GM21825 (cell line): Measurements from ENCODE around the gene MYCL.
"Not testable (repeated sequence)": the region's sequence is repeated elsewhere in the genome, so short reads cannot be mapped to it uniquely, and the experiment has no call there.

Source experiments
- ATAC-seq: cut with Tn5 transposase; IDR thresholded peaks from one replicate; pipeline ENCODE4 v1.9.1; 2021; ENCODE audit warnings: mild to moderate bottlenecking, moderate library complexity; ENCODE audit not compliant: unreplicated experiment

Gene MYCL

DNA sequence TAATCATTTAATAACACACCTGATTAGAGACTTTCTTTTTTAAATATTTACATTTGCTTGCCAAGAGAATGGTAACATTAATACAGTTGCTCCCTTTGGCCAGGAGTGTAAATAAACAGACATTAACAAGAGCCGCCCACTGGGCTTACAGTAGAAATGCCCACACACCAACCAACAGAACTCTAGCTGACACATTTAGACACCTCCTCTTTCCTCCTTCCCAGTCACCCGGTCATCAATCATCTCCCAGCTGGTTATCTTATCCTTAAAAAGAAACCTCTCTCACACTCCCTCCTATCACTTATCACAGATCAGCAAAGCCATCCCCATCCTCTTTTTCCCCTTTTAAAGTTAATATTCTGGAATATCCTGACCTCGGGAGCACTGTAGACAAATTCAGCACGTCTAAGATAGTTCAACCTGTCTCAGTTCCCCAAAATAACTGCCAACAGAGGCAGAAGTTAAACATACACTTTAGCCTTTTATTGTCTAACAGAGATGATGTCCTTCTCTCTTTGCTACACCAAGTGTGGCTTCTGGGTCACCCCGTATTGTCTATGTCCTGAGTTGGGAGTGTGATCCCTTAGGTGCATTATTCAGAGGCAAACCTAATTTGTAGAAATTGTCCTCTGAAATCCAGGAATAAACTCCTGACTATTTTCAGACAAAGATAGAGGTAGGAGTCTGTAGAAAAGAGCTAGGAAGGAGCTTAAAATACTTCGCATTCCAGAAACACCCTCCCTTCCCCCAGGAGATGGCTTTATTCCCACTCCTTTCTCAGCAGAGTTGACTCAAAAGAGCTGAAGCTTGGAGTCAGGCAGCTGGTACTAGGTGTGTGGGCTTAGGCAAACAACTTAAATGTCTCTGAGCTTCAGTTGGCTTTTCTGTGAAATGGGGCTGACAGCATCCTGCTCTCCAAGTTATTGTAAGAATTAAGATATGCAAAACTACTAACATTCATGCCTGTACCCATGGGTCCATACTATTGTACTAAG lies 8.8 kb downstream of the MYCL start:
- no peak for ATAC-seq

- no peak for ATAC-seq
These were observed 10.8 kb downstream of the MYCL start for GRCh38 chr1:39890880-39891279.

GRCh38 chr1:39890273-39890672 lies 11.4 kb downstream of the MYCL start:
- no peak for ATAC-seq

DNA sequence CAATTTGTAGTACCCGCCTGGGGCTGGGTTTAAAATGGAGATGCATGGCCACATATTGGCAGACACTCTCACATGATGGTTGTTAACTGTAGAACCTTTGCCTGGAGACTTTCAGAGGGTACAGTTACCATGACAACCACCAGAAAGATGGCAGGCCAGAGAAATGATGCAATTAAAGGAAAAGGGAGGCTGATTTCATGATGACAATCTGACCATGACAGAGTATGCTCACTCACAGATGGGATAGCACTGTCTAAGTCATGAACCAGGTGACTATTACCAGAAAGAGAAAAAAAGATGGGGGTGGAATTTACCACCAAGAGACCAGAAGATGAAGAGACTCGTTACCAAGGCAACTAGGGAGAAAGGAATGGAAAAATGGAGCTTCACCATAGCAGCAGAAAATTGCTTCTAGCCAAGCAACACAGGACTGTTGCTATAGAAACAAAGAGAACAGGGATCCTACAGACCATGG lies 14.9 kb downstream of the MYCL start:
- ATAC-seq: no peak

GRCh38 chr1:39885516-39885915 lies 16.2 kb downstream of the MYCL start:
- ATAC-seq: no peak

DNA sequence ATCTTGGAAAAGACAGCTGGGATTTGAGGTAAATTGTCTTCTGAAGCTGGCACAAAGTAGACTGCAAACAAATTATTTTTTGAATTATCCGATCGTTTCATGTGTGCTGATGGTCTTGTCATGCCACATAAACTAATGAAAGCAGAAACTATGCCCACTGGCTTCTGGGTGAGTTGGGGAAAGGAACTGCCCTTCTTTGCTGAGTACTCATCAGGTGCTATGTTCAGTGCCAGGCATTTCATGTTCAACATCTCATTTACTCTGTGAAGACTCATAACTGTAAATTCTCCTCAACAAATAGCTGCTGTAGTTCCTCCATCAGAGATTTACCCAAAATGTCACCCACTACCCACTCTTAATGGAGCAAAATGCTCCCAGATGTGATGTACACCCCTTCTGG lies 19.6 kb downstream of the MYCL start:
- no peak for ATAC-seq

- ATAC-seq: no peak
These were observed 23.4 kb downstream of the MYCL start for GRCh38 chr1:39877980-39878956.

GRCh38 chr1:39877231-39877778 lies 24.4 kb downstream of the MYCL start:
- no peak for ATAC-seq

DNA sequence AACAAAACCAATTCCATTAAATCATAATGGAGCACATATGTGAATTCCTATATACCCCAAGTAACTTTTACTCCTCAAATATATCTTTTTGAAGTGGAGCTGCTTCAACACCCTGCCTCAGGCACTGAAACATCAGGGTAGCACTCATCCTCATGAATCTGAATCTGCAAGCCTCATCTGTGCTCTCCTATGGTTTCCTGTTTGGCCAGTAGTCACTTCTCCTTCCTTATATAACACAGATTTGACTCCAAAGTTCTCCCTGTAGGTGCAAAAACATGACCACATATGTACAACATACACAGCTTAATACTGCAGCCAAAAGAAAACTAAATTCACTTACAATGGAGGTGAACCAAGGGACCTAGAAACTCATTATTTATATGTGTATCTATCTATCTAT lies 25.6 kb downstream of the MYCL start:
- ATAC-seq: no peak

- no peak for ATAC-seq
These were observed 29.0 kb downstream of the MYCL start for GRCh38 chr1:39872698-39873097.

GRCh38 chr1:39871796-39872195 lies 29.9 kb downstream of the MYCL start:
- no peak for ATAC-seq

DNA sequence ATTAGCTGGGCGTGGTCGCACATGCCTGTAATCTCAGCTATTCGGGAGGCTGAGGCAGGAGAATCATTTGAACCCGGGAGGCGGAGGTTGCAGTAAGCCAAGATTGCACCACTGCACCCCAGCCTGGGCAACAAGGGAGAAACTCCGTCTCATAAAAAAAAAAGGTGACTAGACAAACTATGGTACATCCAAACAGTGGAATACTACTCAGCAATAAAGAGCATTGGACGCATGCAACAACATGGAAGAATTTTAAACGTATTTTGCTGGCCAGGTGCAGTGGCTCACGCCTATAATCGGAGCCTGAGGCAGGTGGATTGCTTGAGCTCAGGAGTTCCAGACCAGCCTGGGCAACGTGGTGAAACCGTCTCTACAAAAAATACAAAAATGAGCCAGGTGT lies 30.7 kb downstream of the MYCL start:
- ATAC-seq: not testable (repeated sequence)

DNA sequence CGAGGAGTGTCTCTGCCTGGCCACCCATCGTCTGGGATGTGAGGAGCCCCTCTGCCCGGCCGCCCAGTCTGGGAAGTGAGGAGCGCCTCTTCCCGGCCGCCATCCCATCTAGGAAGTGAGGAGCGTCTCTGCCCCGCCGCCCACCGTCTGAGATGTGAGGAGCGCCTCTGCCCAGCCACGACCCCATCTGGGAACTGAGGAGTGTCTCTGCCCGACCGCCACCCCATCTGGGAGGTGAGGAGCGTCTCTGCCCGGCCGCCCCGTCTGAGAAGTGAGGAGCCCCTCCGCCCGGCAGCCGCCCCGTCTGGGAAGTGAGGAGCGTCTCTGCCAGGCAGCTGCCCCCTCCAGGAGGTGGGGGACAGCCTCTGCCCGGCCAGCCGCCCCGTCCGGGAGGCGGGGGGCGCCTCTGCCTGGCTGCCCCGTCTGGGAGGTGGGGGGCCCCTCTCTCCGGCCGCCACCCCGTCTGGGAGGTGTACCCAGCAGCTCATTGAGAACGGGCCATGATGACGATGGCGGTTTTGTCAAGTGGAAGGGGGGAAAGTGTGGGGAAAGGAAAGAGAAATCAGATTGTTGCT lies 32.1 kb downstream of the MYCL start:
- not testable (repeated sequence) for ATAC-seq

DNA sequence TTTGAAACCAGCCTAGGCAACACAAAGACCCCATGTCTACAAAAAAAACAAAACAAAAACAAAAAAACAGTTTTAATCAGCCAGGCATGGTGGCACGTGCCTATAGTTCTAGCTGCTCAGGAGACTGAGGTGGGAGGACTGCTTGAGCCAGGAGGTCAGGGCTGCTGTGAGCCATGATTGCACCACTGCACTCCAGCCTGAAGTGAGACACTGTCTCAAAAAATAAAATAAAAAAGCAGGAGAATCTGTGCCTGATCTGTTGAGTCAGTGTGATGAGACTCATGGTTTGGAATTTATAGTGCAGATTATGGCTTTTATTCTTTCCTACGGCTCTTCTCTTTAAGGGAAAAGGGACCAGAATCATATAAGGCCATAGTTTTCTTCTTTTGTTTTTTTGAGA lies 35.0 kb downstream of the MYCL start:
- no peak for ATAC-seq

DNA sequence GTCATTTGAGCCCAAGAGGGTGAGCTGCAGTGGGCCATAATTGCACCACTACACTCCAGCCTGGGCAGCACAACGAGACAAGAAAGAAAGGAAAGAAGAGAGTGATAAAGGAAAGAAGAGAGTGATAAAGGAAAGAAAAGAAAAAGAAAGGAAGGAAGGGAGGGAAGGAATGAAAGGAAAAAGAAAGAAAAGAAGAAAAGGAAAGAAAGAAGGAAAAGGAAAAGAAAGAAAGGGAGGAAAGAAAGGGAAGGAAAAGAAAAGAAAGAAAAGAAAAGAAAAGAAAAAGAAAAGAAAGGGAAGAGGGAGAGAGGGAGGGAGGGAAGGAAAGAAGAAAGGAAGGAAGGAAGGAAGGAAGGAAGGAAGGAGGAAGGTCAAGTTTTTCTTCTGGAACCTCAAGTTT lies 36.0 kb downstream of the MYCL start:
- no peak for ATAC-seq

DNA sequence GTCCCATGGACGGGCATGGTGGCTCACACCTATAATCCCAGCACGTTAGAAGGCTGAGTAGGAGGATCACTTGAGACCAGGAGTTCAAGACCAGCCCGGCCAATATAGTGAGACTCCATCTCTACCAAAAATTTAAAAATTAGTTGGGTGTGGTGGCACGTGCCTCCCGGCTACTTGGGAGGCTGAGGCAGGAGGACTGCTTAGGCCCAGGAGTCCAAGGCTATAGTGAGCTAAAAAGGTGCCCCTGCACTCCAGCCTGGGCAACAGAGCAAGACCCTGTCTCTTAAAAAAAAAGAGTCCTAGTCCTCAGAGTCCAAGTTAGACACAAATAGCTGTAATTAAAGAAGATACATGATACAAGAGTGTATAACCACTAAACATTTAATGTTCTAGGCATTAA lies 38.5 kb downstream of the MYCL start:
- ATAC-seq: no peak

DNA sequence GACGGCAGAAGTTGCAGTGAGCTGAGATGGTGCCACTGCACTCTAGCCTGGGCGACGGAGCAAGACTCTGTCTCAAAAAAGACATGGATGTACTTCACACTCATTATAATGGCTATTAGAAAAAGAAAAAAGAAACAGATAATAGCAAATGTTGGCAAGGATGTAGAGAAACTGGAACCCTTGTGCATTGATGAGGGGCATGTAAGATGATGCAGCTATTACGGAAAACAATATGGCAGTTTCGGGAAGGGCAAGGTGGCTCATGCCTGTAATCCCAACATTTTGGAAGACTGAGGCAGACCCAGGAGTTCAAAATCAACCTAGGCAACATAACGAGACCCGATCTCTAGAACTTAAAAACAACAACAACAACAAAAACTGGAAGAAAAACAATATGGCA lies 40.7 kb downstream of the MYCL start:
- ATAC-seq: no peak

GRCh38 chr1:39859859-39860812 lies 41.6 kb downstream of the MYCL start:
- ATAC-seq: no peak

DNA sequence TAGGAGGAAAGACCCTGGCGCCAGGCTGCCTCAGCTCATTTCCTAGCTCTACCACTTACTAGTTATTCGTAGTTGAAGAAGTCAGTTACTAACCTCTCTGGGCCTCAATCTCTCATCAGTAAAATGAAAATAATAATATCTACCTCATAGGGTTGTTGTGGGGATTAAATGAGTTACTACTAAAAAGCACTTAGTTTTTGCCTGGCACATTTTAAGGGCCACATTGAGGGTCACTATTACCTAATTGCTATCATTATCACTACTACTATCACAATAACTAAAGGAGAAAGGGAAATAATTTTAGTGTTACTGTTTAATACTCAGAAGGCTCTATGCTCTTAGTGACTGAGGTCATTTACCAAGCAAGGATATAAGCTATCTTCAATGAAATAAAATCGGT lies 43.4 kb downstream of the MYCL start:
- no peak for ATAC-seq
